Measurements from ENCODE around the gene P2RX3.

Gene P2RX3

GRCh38 chr11:57306161-57306876, 31.8 kb upstream of the P2RX3 start:
- DNase-seq (ENCODE audit: low spot score): no peak
- TF ChIP-seq, protein P1, sequence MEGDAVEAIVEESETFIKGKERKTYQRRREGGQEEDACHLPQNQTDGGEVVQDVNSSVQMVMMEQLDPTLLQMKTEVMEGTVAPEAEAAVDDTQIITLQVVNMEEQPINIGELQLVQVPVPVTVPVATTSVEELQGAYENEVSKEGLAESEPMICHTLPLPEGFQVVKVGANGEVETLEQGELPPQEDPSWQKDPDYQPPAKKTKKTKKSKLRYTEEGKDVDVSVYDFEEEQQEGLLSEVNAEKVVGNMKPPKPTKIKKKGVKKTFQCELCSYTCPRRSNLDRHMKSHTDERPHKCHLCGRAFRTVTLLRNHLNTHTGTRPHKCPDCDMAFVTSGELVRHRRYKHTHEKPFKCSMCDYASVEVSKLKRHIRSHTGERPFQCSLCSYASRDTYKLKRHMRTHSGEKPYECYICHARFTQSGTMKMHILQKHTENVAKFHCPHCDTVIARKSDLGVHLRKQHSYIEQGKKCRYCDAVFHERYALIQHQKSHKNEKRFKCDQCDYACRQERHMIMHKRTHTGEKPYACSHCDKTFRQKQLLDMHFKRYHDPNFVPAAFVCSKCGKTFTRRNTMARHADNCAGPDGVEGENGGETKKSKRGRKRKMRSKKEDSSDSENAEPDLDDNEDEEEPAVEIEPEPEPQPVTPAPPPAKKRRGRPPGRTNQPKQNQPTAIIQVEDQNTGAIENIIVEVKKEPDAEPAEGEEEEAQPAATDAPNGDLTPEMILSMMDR (IDR thresholded peaks at IDR 0.05; ENCODE audit: extremely low read depth, missing control alignments): no peak

- no peak for DNase-seq (ENCODE audit: low spot score)
- TF ChIP-seq, protein P1 (IDR thresholded peaks at IDR 0.05; ENCODE audit: extremely low read depth, missing control alignments): no peak
Observed at GRCh38 chr11:57306940-57307565, 31.1 kb upstream of the P2RX3 start.

DNA sequence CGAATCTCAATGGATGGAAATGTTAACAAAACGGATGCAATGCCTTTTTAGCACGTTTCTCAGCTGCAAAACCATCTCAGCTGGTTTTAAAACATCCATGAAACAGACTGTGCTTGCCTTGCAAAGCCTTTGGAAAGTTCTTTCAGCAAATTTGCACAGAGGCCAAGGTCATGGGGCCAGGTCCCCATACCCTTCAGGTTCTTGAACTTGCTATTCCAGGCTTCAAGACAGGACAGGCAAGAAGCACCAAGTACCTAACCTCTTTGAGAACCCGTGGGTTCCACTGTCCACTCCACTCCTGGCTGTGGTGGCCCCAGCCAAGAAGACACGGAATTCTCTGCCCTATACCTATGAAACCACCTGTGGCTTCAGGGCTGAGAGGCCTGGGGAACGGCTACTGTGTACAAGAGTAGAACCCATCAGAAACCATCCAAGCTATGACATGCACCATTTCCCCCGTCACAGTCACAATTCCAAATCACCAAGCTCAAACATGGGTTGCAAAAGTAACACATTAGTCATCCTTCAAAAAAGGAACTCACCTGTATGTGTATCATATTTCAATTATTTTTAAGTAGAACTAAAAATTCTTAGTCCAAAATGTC, 30.4 kb upstream of the P2RX3 start:
- no peak for DNase-seq (ENCODE audit: low spot score)
- TF ChIP-seq, protein P1 (IDR thresholded peaks at IDR 0.05; ENCODE audit: extremely low read depth, missing control alignments): no peak

- no peak for DNase-seq (ENCODE audit: low spot score)
- TF ChIP-seq, protein P1 (IDR thresholded peaks at IDR 0.05; ENCODE audit: extremely low read depth, missing control alignments): no peak
Observed at GRCh38 chr11:57308426-57309060, 29.6 kb upstream of the P2RX3 start.

DNA sequence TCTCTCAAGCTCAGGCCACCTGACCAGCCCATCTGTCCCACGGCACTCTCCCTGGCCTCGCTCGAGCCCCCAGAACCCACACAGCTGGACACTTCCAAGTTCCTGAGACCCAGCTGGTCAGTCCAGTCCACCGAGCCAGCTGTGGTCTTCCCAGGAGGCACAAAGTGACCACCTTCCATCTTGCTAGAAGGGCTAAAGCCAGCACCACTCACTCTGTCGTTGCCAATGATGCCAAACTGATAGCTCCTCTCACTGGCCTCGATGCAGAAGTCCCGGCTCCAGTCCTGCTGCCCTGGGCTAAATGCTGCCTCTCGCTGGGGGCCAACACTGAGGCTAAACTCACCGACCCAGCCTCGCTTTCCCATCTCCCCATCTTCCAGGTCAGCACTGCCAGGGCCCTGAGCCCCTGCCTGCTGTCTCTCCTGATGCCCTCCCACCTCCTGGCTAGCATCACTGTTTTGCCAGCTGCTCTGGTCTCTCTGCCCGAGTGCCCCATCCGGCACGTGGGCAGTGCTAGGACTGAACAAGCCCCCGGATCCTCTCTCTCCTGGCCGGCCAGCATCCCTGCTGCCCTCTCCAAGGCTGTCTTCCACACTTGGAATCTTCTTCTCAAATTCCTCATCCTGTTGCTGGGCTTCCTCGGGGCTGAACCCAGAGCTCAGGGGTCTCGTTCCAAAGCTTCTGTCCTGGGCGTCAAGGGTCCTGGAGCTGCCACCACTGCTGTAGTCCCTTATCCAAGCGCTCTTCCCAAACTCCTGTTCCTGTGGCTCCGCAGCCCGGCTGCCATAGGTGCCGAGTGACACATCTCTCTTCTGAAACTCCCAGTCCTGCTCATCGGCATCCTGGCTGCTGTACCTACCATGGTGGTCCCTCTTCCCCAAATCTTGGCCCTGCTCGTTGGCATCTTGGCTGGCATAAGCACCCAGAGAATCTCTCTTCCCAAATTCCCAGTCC, 28.8 kb upstream of the P2RX3 start:
- no peak for DNase-seq (ENCODE audit: low spot score)
- TF ChIP-seq, protein P1 (IDR thresholded peaks at IDR 0.05; ENCODE audit: extremely low read depth, missing control alignments): no peak

DNA sequence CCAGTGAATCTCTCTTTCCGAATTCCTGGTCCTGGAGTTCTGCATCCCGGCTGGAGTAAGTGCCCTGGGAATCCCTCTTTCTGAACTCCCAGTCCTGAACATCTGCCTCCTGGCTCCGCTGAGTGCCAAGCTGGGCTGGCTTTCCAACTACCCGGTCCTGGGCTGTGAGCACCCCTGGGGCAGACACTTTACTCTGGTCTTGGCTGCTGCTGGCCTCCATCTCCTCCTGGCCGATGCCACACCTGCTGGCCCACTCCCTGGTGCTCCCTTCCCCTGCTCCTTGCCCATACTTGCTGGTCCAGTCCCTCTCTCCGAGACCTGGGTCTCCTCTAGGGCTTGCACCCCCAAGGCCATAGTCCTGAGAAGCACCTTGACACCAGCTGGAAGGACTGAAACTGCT, 28.1 kb upstream of the P2RX3 start:
- no peak for DNase-seq (ENCODE audit: low spot score)
- TF ChIP-seq, protein P1 (IDR thresholded peaks at IDR 0.05; ENCODE audit: extremely low read depth, missing control alignments): no peak

All from GM20000 (cell line).